ENCODE measurements around the gene CSRNP2.
"Not testable (repeated sequence)": the region's sequence is repeated elsewhere in the genome, so short reads cannot be mapped to it uniquely, and the experiment has no call there.

CSRNP2 gene, protein sequence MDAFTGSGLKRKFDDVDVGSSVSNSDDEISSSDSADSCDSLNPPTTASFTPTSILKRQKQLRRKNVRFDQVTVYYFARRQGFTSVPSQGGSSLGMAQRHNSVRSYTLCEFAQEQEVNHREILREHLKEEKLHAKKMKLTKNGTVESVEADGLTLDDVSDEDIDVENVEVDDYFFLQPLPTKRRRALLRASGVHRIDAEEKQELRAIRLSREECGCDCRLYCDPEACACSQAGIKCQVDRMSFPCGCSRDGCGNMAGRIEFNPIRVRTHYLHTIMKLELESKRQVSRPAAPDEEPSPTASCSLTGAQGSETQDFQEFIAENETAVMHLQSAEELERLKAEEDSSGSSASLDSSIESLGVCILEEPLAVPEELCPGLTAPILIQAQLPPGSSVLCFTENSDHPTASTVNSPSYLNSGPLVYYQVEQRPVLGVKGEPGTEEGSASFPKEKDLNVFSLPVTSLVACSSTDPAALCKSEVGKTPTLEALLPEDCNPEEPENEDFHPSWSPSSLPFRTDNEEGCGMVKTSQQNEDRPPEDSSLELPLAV

GRCh38 chr12:51083126-51083833 lies at the start of gene CSRNP2:
CSRNP2 (minus strand) TSS chr12:51083596; CDS start chr12:51076561, 7,035 bp downstream.
- DNase-seq = peak; percentile 92 to 93

DNA sequence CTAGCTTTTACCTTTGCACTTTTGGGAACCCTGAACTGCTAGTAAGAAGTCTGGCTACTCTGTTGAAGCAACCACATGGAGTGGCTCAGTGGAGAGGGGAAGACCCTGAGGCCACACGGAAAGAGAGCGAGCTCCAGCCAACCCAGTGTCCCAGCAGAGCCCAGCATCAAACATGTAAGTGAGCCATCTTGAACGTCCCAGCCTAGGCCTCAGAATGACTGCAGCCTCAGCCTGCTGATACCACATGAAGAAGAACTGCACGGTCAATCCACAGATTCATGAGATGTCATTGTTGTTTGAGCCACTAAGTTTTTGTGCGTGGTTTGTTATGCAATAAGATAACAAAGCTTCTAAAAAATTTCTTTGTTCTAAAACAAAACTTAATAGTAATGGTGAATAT lies 49.3 kb upstream of the CSRNP2 start:
- no peak for DNase-seq

GRCh38 chr12:51131745-51132521 lies 48.5 kb upstream of the CSRNP2 start:
- no peak for DNase-seq

DNA sequence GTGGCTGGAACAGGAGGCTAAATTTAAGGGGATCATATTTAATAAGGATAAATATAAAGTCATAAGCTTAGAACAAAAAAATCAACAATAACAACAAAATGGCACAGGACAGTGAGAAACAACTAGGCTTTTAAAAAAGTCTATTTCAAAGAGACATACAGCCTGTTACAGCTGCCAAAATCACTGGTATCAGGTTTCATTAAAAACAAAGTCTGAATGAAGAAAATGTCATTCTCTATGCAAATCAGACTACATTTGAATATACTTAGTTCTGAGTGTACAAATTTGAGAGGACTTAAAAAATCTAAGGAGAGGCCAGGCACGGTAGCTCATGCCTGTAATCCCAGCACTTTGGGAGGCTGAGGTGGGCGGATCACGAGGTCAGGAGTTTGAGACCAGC lies 45.5 kb upstream of the CSRNP2 start:
- DNase-seq = no peak

- no peak for DNase-seq
Measured at GRCh38 chr12:51127050-51127729, 43.8 kb upstream of the CSRNP2 start.

- no peak for DNase-seq
Measured at GRCh38 chr12:51126297-51126696, 42.9 kb upstream of the CSRNP2 start.

GRCh38 chr12:51124504-51124903 lies 41.1 kb upstream of the CSRNP2 start:
- no peak for DNase-seq

DNA sequence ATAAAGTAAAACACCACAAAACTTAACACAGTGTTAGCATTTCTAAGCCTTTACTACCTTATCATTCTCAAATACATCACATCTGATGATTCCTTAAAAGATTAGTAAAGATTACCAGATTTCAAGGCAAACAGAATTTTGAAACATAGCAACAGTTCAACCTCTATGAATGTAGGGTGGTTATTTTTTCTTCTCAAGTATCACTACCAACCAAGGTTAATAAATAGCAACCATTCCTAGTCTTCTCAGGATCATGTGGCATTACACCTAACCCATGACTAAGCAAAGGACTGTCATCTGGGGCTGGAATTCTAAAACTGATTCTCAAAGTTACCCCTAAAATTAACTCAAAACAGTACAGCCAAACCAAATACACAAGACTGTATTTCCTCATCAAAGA lies 39.4 kb upstream of the CSRNP2 start:
- DNase-seq = no peak

GRCh38 chr12:51118706-51119105 lies 35.3 kb upstream of the CSRNP2 start:
- DNase-seq = no peak

DNA sequence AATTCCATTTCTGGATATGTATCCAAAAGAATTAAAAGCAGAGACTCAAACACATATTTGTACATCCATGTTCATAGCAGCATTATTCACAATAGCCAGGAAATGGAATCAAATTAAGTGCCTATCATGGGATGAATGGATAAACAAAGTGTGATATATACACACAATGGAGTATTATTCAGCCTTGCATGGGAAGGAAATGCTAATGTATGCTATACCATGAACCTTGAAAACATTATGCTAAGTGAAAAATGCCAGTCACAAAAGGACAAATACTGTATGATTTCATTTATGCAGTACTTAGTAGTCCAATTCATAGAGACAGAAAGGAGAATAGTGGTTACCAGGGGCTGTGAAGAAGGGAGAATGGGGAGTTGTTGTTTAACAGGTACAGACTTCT lies 32.1 kb upstream of the CSRNP2 start:
- no peak for DNase-seq

DNA sequence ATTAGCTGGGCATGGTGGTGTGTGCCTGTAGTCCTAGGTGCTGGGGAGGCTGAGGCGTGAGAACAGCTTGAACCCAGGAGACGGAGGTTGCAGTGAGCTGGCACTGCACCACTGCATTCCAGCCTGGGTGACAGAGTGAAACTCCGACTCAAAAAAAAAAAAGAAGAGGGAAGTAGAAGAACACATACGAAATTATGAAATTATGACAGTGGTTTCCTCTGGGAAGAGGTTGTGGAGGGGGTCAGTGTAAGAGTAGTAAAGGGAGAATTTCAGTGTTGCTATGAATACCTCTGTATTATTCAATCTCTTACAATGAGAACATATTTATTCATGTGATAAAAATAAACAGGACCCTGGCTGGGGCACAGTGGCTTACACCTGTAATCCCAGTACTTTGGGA lies 24.7 kb upstream of the CSRNP2 start:
- DNase-seq = no peak

DNA sequence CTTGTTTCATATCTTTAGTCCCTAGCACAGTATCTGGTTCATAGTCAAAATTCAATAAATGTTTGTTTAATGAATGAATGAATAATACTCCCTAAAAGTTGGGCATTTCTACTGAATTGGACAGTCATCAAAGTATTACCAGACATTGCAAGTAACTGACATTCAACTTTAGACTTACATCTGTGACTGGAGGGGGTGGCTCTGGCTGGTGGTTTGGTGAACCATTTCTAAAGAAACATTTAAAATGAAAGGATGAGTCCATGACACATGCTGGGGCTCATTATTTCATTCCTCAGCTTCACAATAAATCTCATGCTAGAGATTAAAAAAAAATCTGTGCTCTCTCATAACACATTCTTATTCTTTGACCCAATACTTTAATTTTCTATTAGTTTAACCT lies 20.6 kb upstream of the CSRNP2 start:
- no peak for DNase-seq

DNA sequence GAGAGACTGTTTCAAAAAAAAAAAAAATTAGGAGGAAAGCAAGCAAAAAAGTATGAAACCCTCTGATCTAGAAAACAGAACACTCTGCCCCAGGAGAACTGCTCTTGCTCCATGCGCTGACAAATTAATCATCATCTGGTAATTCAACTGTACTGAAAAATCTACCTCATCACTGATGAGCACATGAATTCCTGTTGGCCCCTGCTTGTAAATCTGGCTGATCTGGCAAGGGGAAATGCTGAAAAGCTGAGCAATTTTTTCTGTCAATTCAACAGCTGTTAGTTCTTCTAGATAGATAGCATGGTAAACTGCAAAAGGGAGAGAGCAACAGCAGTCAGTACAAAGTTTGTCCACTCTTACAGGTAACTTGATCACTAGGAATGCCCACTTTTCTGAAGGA lies 15.2 kb upstream of the CSRNP2 start:
- DNase-seq = no peak

DNA sequence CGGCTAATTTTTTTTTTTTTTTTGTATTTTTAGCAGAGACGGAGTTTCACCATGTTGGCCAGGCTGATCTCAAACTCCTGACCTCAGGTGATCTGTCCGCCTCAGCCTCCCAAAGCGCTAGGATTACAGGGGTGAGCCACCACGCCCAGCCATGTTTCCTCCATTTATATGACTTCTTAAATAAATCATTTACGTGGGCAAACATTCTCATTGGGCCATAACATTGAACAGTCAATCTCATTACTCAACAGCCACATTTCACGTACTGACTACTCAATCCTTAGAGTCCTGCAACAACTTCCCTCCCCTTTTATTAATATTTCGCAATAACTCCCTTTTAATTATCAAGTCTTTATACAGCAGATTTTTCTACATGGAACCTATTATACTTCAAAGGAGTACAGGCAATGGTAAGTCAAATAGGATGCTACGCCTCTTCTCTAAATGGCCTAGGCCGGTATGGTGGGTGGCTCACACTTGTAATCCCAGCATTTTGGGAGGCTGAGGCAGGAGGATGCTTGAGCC lies 7.4 kb upstream of the CSRNP2 start:
- DNase-seq = no peak

DNA sequence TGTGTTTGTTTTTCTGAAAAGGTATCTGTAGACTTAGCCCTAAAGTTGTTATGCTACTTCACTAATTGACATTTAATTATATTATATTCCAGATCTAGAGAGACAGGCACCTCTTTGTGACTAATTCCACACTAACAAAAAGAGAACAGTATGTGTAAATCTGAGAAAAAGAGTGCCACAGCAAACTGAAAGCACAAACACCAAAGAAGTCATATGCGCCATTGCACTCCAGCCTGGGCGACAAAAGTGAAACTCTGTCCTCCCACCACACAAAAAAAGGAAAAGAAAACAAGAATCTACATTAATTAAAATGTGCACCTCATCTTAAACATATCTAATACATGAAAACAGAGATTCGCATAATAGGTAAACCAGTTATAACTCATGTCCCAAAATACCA lies 4.4 kb upstream of the CSRNP2 start:
- DNase-seq = peak in 1 of 2 donors; percentile 20

DNA sequence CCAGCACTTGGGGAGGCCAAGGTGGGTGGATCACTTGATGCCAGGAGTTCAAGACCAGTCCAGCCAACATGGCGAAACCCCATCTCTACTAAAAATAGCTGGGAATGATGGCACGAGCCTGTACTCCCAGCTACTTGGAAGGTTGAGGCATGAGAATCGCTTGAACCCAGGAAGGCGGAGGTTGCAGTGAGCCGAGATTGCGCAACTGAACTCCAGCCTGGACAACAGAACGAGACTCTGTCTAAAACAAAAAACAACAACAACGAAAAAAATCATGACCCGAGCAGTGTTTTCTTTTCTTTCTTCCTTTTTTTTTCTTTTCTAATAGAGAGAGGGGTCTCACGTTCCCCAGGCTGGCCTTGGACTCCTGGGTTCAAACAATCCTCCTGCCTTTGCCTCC lies 3.5 kb upstream of the CSRNP2 start:
- DNase-seq = no peak

DNA sequence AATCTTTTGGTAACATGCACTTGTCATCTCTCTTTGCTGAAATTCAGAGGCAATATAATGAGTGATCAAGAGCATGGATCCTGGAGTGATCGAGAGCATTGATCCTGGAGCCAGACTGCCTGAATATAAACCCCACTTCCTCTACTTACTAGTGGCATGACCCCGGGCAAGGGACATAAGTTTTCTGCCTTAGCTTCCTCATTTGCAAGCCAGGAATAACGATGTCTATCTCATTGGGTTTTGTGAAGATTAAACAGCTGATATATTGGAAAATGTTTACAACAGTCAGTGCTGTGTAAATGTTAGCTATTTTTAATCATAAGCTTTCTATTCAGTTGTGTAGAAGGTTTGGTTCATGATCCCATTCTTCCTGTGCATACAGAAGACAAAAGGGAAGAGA lies 2.4 kb upstream of the CSRNP2 start:
- DNase-seq = no peak

DNA sequence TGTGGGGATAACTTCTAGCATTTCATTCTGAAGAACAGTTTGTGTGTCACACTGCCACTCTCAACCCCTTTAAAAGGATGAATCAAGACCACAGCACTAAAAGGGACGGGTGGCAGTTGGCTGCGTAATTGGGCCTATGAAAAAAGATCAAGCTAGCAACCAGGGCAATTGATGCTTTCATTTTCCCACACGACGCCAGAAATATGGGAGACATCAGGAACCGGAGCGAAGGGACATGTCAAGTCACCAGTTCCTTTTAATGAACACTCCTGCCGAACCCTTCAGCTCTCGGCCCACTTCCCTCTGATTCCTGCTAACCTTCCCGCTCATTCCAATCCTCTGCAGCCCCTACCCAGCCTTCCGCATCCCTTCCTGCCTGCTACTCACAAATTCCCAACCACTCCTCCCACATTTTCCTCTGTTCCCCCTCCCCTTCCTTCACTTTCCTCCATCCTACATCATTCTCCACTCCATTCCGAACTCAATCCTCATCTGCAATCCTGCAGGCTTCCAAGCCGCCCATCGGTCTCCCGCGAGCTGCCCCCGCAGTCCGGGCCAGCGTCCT lies 753 bp downstream of the CSRNP2 start:
- DNase-seq = peak; percentile 5 to 16

- DNase-seq = no peak
Measured at GRCh38 chr12:51081421-51081820, 2.0 kb downstream of the CSRNP2 start.

DNA sequence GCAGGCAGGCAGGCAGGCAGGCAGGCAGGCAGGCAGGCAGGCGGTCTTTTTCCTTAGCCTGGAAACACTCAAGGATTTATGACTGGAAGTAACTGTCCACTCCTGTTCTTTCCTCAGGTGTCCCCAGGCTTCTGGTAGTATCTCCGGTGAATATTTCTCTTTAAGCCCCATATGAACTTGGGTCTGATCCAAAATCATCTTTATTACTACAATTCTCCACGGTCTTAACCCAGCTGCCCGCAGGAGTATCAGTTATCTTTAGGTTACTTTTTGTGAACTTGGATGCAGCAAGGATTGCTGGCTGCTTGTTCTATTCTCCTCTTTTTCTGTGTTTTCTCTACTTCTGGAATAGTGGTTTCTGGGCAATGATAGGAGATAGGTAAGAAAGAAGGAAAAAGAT lies 3.3 kb downstream of the CSRNP2 start:
- DNase-seq = no peak

GRCh38 chr12:51078866-51079265 lies 4.5 kb downstream of the CSRNP2 start:
- not testable (repeated sequence) for DNase-seq

DNA sequence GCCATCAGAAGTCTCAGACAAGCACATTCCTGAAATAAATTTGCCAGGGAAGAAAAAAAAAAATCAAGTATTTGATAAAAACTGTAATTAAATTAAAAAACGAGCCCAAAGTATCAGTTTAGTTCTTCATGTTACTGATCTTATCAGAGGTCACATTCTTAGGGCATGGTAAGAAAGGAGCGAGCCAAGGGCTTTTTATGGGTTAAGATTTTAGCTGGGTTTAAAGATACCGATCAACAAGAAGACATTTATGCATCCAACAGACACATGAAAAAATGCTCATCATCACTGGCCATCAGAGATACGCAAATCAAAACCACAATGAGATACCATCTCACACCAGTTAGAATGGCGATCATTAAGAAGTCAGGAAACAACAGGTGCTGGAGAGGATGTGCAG lies 5.0 kb downstream of the CSRNP2 start:
- not testable (repeated sequence) for DNase-seq
